Lower leg skin (tissue), 4 donors: ENCODE data around the gene CD2AP. TPM values are rescaled to one million over a fixed set of nuclear protein-coding genes. Genes with fewer than 3 reads are reported as not detected.

Experiments
- DNase-seq, 2 donors: peaks; one replicate each; pipeline ENCODE4 v3.0.0-alpha.2; 2019; ENCODE audit warnings: low spot score in 2 of 2
- H3K4me3 ChIP-seq: fragments of 200-600 bp; sonication (generic); 2 replicates; pipeline ENCODE4 v1.5.1; 2017; ENCODE audit warnings: mild to moderate bottlenecking, low read depth; ENCODE audit not compliant: poor library complexity, severe bottlenecking
- POLR2A ChIP-seq, 2 donors: fragments of 450-650 bp; IDR thresholded peaks; one replicate each; pipeline ENCODE4 v1.6.1; 2016 to 2017; ENCODE audit warnings: antibody characterized with exemption in 2 of 2, mild to moderate bottlenecking in 1 of 2, moderate library complexity in 1 of 2
- WGBS, 2 donors: methylation state at CpG; one replicate each; pipeline ENCODE4 v1.1.5; 2018; 5-methylcytosine and 5-hydroxymethylcytosine counted together
- intact Hi-C: fragments of 100-400 bp; cut with DNase I; formaldehyde crosslinking; loops from one replicate; pipeline ENCODE4 v1.15.0; 2023; ENCODE audit warnings: low total_unique reads
- total RNA-seq, 4 donors: library from RNA; depleted of rRNA; stranded (reverse); fragments of >200 nt; gene quantifications; one replicate each; pipeline ENCODE4 v1.1.0, GENCODE V29; 2016
- TF ChIP-seq, protein P1 (sequence below), 3 donors: fragments of 450-650 bp; IDR thresholded peaks; one replicate each; pipeline ENCODE4 v1.5.1; 2016; ENCODE audit warnings: antibody characterized with exemption in 3 of 3, mild to moderate bottlenecking in 3 of 3, moderate library complexity in 2 of 3

CD2AP gene
- total RNA-seq, 4 donors from 2014 or later: 24.0 to 30.2 (median 26.4) TPM

DNA sequence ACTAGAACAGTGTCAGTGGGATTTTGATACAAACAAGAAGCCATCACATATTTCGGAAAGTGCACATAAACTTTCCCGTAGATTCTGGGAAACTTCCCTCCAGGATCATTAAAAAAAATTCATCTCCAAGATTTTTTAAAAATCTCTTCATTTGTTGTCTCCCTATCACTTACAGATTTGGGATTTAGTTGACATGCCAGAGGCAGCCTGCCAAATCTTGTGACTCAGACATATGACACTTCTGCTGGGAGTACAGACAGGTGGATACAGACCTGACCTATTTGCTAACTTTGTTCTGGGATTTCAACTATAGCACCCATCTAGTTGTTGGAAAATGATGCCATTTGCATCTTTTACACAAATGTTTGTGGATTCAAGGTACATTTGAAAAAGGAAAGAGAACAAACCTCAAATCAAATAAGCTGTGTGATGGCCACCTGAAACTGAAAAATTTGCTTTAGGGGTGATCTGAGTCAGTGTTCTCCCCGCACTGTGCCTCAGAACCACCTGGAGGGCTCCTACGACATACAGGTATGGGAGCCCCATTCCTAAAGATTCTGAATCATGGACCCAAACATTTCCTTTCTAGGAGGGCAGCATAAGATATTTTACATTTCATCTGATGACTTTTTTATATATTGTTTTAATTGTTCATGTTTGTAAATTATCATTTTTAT, 21.9 kb upstream of the CD2AP start:
- intact Hi-C loops: no loop called here
- H3K4me3 ChIP-seq: no peak overlapping the region
- no peak for DNase-seq
- WGBS, 2 donors: 56 to 60% methylated on average over 4 of the region's 4 CpGs
- no peak for TF ChIP-seq POLR2A (IDR thresholded peaks at IDR 0.05)
- TF ChIP-seq, protein P1, sequence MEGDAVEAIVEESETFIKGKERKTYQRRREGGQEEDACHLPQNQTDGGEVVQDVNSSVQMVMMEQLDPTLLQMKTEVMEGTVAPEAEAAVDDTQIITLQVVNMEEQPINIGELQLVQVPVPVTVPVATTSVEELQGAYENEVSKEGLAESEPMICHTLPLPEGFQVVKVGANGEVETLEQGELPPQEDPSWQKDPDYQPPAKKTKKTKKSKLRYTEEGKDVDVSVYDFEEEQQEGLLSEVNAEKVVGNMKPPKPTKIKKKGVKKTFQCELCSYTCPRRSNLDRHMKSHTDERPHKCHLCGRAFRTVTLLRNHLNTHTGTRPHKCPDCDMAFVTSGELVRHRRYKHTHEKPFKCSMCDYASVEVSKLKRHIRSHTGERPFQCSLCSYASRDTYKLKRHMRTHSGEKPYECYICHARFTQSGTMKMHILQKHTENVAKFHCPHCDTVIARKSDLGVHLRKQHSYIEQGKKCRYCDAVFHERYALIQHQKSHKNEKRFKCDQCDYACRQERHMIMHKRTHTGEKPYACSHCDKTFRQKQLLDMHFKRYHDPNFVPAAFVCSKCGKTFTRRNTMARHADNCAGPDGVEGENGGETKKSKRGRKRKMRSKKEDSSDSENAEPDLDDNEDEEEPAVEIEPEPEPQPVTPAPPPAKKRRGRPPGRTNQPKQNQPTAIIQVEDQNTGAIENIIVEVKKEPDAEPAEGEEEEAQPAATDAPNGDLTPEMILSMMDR (IDR thresholded peaks at IDR 0.05): no peak

DNA sequence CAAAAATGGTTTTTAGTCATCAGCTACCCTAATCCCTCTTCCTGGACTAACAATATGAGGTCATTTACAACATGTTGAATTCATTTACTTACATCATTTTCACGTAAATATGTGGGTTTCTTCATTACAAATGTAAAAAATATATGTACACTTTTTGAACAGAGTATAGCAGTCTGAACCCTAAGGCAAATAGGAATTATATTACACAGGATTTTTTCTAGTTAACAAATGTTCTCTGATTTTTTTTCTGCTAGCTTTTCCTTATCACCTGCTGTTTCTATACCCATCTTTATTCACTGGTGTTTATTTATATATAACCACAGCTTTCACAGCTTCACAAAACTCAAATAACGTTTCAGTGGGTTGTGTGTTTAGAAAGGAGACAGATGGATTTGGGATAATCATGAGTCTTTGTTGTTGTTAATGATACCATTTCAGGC, 21.0 kb upstream of the CD2AP start:
- intact Hi-C loops: no loop called here
- DNase-seq: no peak
- 64 to 65% methylated on average over 2 of the region's 2 CpGs for WGBS, 2 donors
- TF ChIP-seq, protein P1 (IDR thresholded peaks at IDR 0.05): no peak
- no peak for TF ChIP-seq POLR2A (IDR thresholded peaks at IDR 0.05)
- no peak overlapping the region for H3K4me3 ChIP-seq

DNA sequence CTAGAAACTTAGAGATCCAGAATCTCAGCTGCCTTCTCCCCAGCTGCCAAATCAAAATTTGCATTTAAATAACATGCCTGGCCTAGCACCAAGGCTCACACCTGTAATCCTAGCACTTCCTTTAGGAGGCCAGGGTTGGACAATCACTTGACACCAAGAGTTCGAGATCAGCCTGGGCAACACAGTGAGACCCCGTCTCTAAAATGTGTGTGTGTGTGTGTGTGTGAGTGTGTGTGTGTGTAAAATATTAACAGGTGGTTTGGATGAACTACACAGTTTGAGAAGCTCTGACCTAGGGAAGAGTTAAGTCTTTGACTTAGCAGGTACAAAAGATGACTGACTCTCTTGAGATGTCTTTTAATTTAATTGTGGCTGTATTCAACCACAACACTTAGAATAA, 20.2 kb upstream of the CD2AP start:
- H3K4me3 ChIP-seq: no peak overlapping the region
- no peak for DNase-seq
- TF ChIP-seq POLR2A (IDR thresholded peaks at IDR 0.05): no peak
- TF ChIP-seq, protein P1 (IDR thresholded peaks at IDR 0.05): no peak
- intact Hi-C loops: no loop called here
- WGBS, 2 donors: 84 to 94% methylated on average over 2 of the region's 2 CpGs

DNA sequence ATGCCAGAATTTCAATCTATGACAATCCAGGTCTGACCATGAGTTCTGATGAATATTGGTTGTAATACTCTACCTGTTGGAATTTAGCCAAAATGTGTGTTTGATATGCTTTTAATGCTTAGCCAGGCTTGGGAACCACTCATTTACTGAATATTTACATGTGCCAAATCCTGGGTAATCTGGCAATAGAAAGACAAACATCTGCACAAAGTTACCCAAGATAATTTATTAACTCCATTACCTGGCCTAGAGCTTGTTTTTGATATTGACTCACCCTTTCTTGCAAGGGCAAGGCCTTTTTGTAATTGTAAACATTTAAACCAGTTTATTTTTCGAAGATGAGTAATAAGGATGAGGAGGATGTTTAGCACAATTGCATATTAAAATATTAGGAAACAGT, 13.5 kb upstream of the CD2AP start:
- DNase-seq: no peak
- TF ChIP-seq, protein P1 (IDR thresholded peaks at IDR 0.05): no peak
- TF ChIP-seq POLR2A (IDR thresholded peaks at IDR 0.05): no peak
- intact Hi-C loops: no loop called here
- 43 to 48% methylated on average over 1 of the region's 1 CpG for WGBS, 2 donors
- H3K4me3 ChIP-seq: no peak overlapping the region

DNA sequence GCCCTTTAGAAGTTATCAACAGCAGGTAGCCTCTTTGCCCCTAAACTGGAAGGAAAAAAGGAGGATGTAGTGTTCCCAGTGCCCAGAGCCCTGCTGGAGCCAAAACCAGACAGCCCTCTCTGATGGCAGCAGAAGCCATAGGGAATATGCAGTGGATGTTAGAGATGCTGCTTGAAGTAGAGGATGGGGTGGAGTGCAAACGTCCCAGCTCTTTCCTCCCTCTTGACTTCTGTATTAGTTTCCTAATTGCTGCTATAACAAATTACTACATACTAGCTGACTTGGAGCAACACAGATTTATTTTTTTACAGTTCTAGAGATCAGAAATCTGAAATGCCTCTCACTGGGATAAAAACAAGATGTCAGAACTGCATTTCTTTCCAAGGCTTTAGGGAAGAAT, 12.5 kb upstream of the CD2AP start:
- WGBS, 2 donors: 69 to 74% methylated on average over 1 of the region's 1 CpG
- TF ChIP-seq, protein P1 (IDR thresholded peaks at IDR 0.05): no peak
- no peak for TF ChIP-seq POLR2A (IDR thresholded peaks at IDR 0.05)
- no peak overlapping the region for H3K4me3 ChIP-seq
- intact Hi-C loops: no loop called here
- DNase-seq: no peak

DNA sequence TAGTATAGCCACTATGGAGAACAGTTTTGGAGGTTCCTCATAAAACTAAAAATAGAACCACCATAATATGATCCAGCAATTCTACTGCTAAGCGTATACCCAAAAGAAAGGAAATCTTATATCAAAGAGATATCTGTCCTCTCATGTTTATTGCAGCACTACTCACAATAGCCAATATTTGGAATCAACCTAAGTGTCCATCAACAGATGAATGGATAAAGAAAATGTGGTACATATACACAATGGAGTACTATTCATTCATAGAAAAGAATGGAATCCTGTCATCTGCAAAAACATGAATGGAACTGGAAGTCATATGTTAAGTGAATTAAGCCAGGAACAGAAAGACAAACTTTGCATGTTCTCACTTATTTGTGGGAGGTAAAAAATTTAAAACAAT, 5.7 kb upstream of the CD2AP start:
- intact Hi-C loops: no loop called here
- no peak for TF ChIP-seq POLR2A (IDR thresholded peaks at IDR 0.05)
- TF ChIP-seq, protein P1 (IDR thresholded peaks at IDR 0.05): no peak
- 67 to 73% methylated on average over 1 of the region's 1 CpG for WGBS, 2 donors
- no peak overlapping the region for H3K4me3 ChIP-seq
- no peak for DNase-seq
